ENCODE data around the gene EP300.
"Not testable (repeated sequence)": the region's sequence is repeated elsewhere in the genome, so short reads cannot be mapped to it uniquely, and the experiment has no call there.

EP300 gene

DNA sequence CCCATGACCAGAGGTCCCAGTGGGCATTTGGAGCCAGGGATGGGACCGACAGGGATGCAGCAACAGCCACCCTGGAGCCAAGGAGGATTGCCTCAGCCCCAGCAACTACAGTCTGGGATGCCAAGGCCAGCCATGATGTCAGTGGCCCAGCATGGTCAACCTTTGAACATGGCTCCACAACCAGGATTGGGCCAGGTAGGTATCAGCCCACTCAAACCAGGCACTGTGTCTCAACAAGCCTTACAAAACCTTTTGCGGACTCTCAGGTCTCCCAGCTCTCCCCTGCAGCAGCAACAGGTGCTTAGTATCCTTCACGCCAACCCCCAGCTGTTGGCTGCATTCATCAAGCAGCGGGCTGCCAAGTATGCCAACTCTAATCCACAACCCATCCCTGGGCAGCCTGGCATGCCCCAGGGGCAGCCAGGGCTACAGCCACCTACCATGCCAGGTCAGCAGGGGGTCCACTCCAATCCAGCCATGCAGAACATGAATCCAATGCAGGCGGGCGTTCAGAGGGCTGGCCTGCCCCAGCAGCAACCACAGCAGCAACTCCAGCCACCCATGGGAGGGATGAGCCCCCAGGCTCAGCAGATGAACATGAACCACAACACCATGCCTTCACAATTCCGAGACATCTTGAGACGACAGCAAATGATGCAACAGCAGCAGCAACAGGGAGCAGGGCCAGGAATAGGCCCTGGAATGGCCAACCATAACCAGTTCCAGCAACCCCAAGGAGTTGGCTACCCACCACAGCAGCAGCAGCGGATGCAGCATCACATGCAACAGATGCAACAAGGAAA lies 85.4 kb downstream of the EP300 start:
- TF ChIP-seq, protein P1, sequence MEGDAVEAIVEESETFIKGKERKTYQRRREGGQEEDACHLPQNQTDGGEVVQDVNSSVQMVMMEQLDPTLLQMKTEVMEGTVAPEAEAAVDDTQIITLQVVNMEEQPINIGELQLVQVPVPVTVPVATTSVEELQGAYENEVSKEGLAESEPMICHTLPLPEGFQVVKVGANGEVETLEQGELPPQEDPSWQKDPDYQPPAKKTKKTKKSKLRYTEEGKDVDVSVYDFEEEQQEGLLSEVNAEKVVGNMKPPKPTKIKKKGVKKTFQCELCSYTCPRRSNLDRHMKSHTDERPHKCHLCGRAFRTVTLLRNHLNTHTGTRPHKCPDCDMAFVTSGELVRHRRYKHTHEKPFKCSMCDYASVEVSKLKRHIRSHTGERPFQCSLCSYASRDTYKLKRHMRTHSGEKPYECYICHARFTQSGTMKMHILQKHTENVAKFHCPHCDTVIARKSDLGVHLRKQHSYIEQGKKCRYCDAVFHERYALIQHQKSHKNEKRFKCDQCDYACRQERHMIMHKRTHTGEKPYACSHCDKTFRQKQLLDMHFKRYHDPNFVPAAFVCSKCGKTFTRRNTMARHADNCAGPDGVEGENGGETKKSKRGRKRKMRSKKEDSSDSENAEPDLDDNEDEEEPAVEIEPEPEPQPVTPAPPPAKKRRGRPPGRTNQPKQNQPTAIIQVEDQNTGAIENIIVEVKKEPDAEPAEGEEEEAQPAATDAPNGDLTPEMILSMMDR (conservative IDR thresholded peaks at IDR 0.05; ENCODE audit: control insufficient read depth, insufficient read depth, low read depth, low read length): no peak
- H3K4me3 ChIP-seq (ENCODE audit: control insufficient read depth, low read depth, low read length): no peak overlapping the region

DNA sequence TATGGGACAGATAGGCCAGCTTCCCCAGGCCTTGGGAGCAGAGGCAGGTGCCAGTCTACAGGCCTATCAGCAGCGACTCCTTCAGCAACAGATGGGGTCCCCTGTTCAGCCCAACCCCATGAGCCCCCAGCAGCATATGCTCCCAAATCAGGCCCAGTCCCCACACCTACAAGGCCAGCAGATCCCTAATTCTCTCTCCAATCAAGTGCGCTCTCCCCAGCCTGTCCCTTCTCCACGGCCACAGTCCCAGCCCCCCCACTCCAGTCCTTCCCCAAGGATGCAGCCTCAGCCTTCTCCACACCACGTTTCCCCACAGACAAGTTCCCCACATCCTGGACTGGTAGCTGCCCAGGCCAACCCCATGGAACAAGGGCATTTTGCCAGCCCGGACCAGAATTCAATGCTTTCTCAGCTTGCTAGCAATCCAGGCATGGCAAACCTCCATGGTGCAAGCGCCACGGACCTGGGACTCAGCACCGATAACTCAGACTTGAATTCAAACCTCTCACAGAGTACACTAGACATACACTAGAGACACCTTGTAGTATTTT lies 86.1 kb downstream of the EP300 start:
- no peak overlapping the region for H3K4me3 ChIP-seq (ENCODE audit: control insufficient read depth, low read depth, low read length)
- no peak for DNase-seq (ENCODE audit: low read depth)
- TF ChIP-seq, protein P1 (conservative IDR thresholded peaks at IDR 0.05; ENCODE audit: control insufficient read depth, insufficient read depth, low read depth, low read length): no peak

More for the DNA sequence above, 85.4 kb downstream of the EP300 start:
- no peak for DNase-seq (ENCODE audit: low read depth)

DNA sequence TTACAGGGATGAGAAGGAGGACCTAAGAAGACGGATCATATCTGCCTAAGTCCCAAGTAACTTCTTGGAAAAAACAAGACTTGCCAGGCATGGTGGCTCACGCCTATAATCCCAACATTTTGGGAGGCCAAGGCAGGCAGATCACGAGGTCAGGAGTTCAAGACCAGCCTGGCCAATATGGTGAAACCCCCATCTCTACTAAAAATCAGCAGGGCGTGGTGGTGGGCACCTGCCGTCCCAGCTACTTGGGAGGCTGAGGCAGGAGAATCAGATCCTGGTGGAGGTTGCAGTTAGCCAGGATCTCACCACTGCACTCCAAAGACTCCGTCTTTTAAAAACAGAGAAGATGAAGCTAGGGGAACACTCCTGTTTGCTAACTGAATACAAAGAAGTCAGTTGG lies 88.0 kb downstream of the EP300 start:
- H3K4me3 ChIP-seq (ENCODE audit: control insufficient read depth, low read depth, low read length); DNase-seq (ENCODE audit: low read depth): not testable (repeated sequence)

DNA sequence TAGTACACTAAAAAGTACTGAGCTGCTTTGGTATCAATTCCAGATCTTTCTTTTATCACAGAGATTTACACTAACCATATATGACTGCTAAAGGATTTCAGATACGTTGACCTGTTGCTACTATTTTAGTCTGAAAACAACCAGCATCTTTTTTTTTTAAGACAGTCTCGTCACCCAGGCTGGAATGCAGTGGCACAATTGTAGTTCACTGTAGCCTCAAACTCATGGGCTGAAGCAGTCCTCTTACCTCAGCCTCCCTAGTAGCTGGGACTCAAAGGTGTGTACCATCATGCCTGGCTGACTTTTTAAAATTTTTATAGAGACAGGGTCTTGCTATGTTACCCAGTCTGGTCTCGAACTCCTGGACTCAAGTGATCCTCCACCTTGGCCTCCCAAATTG lies 88.5 kb downstream of the EP300 start:
- H3K4me3 ChIP-seq (ENCODE audit: control insufficient read depth, low read depth, low read length): no peak overlapping the region
- no peak for DNase-seq (ENCODE audit: low read depth)
- TF ChIP-seq, protein P1 (conservative IDR thresholded peaks at IDR 0.05; ENCODE audit: control insufficient read depth, insufficient read depth, low read depth, low read length): no peak

DNA sequence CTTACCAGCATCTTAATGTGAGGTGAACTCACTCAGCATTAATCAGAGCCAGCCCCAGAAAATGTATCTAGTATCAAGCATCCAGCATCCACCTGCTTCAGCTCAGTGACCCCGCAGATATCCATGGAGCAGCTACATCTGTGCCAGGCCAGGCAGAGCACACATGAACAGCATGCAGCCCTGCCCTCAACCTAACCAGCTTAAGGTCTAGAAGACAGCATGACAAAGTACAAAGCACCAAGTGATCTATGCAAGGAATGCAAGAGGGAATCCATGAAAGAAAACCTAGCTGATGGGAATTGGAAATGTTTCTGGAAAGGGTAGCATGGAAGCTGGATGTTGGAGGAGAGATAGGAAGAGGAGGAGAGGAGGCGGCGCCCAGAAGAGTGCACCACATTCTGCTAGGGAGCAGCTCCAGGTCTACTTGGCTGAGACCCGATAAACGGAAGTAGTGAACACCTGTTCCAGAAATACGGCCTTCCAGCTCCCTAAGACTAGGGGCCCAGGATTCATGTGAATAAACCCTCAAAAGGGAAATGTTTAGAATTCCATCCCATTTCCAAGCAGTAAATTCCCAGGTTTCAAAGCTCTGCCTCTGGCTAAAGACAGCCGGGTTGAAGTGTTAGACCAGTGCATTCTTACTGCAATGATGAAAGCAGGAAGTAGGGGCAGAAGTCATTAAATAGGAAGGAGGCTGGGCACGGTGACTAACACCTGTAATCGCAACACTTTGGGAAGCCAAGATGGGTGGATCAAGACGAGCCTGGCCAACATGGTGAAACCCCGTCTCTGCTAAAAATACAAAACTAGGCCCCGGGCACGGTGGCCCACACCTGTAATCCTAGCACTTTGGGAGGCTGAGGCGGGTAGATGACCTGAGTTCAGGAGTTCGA lies 89.2 kb downstream of the EP300 start:
- no peak overlapping the region for H3K4me3 ChIP-seq (ENCODE audit: control insufficient read depth, low read depth, low read length)
- peak; percentile 74 for DNase-seq (ENCODE audit: low read depth)
- TF ChIP-seq, protein P1 (conservative IDR thresholded peaks at IDR 0.05; ENCODE audit: control insufficient read depth, insufficient read depth, low read depth, low read length): no peak

DNA sequence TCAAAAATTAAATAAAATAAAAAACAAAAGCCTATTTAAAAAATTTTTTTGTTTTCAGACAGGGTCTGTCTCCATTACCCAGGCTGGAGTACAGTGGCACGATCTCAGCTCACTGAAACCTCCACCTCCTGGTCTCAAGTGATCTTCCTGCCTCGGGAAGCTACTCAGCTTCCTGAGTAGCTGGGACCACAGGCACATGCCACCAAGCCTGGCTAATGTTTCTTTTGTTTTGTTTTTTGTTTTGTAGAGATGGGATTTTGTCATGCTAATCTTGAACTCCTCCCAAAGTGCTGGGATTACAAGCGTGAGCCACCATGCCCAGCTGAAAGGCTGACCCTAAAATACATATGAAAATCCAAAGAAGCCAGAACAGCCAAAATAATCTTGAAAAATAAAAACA lies 92.3 kb downstream of the EP300 start:
- no peak overlapping the region for H3K4me3 ChIP-seq (ENCODE audit: control insufficient read depth, low read depth, low read length)
- TF ChIP-seq, protein P1 (conservative IDR thresholded peaks at IDR 0.05; ENCODE audit: control insufficient read depth, insufficient read depth, low read depth, low read length): no peak
- DNase-seq (ENCODE audit: low read depth): no peak

DNA sequence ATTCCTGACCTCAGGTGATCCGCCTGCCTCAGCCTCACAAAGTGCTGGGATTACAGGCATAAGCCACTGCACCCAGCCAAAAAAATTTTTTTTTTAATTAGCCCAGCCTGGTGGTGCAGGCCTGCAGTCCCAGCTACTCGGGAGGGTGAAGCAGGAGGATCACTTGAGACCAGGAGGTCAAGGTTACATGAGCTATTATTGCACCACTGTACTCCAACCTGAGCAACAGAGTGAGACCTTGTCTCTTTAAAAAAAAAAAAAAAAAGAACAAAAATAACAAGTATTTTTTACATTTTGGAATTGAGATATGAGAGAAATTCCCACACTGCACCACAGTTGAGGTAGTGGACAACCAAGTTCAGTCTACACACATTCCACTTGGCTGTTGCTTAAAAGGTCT lies 99.1 kb downstream of the EP300 start:
- TF ChIP-seq, protein P1 (conservative IDR thresholded peaks at IDR 0.05; ENCODE audit: control insufficient read depth, insufficient read depth, low read depth, low read length): no peak
- no peak for DNase-seq (ENCODE audit: low read depth)
- H3K4me3 ChIP-seq (ENCODE audit: control insufficient read depth, low read depth, low read length): no peak overlapping the region

Data from fibroblast of mammary gland (primary cell).